AG09309 (cell line): ENCODE data around the gene POLR1E.

Experiments
- DNase-seq: peaks from one replicate; pipeline ENCODE4 v3.0.0-alpha.2; 2010; ENCODE audit warnings: low read depth
- H3K4me3 ChIP-seq: 2 replicates; pipeline ENCODE4 v1.5.1; 2011; ENCODE audit warnings: mild to moderate bottlenecking, low read depth, low read length, moderate library complexity; ENCODE audit not compliant: control insufficient read depth
- TF ChIP-seq, protein P1 (sequence below): IDR thresholded peaks from 2 replicates; pipeline ENCODE4 v1.5.1; 2011; ENCODE audit warnings: mild to moderate bottlenecking, low read depth, low read length, inconsistent platforms; ENCODE audit not compliant: insufficient read depth, control insufficient read depth; ENCODE audit errors: missing control alignments

The POLR1E gene

DNA sequence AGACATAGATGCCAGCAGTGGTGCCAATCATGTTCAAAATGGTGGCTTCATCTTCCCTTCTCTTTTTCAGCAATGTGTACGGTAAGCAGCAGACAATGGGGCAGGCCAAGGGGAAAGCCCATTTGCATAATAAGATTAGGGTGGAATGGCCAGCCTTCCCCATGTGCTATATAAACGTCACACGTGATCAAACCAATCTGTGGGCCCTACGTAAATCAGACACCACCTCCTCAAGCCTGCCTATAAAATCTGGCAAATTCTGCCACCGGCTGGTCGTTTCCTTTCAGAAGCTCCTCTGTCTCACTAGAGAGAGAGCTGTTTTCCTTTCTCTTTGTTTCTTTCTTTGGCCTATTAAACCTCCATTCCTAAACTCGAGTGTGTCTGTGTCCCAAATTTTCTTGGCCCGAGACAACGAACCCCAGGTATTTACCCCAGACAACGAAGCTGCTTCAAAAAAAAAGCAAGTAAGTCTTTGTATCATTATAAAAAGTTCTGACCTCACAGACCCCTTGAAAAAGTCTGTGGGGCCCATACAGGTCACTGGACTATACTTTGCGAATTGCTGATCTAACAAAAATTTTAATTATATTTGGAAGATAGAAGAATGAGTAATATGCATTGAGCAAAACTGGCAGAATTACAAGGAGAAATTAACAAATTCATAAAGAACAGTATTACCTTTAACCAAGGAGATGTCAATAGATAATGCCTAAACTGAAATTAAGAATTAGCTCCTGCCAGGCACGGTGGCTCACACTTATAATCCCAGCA, 35.7 kb upstream of the POLR1E start:
- DNase-seq, result no peak
- no peak overlapping the region for H3K4me3 ChIP-seq
- TF ChIP-seq, protein P1, sequence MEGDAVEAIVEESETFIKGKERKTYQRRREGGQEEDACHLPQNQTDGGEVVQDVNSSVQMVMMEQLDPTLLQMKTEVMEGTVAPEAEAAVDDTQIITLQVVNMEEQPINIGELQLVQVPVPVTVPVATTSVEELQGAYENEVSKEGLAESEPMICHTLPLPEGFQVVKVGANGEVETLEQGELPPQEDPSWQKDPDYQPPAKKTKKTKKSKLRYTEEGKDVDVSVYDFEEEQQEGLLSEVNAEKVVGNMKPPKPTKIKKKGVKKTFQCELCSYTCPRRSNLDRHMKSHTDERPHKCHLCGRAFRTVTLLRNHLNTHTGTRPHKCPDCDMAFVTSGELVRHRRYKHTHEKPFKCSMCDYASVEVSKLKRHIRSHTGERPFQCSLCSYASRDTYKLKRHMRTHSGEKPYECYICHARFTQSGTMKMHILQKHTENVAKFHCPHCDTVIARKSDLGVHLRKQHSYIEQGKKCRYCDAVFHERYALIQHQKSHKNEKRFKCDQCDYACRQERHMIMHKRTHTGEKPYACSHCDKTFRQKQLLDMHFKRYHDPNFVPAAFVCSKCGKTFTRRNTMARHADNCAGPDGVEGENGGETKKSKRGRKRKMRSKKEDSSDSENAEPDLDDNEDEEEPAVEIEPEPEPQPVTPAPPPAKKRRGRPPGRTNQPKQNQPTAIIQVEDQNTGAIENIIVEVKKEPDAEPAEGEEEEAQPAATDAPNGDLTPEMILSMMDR, result no peak

DNA sequence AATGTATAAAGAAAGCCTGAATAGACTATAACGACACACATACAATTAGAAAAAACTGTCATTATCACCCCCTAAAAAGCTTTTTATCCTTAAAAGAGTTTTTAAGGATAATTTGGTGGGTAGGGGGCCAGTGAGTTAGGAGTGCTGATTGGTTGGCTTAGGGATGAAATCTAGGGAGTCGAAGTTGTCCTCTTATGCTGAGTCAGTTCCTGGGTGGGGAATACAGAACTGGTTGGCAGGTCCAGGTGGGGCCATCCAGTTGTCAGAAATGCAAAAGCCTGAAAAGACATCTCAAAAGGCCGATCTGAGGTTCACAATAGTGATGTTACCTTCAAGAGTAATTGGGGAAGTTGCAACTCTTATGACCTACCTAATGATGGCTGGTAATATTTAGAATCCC, 34.1 kb upstream of the POLR1E start:
- no peak overlapping the region for H3K4me3 ChIP-seq
- no peak for DNase-seq
- TF ChIP-seq, protein P1, result no peak

DNA sequence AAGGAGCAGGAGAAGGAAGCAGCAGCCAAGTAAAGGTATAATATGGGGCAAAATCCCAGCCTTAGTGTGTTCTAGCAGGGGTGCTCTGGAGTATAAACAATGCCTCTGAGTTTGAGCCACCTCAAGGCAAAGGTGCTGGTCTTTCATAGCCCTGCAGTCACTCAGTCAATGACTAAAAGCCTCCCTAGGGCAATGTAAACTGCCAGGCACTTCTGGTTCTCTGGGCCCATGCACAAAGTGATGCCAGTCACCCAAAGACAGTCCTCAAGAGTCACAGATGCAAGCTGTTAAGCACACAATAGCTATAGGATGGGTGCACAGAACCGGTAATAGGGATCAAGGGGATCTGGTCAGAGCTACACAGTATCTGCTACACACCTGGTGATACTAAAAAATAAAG, 33.1 kb upstream of the POLR1E start:
- TF ChIP-seq, protein P1, result no peak
- no peak overlapping the region for H3K4me3 ChIP-seq
- DNase-seq, result no peak

DNA sequence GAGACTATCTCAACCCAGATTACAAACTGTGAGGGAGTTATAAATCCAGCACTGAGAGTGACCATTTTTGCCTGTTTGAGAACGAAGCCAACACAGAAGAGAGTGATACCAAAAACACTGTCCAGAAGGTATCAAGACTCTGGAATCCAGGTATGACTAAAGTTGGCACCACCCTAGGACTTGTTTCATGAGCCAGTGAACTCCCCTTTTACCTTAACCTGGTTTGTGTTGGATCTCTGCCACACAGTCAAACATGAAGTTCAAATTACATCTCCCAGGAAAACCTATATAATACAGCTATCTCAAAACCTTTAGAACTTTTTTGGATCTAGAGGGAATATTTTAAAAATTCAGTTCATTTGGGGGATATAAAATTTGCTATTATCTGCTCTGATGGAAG, 31.9 kb upstream of the POLR1E start:
- H3K4me3 ChIP-seq, result no peak overlapping the region
- DNase-seq, result no peak
- TF ChIP-seq, protein P1, result no peak

DNA sequence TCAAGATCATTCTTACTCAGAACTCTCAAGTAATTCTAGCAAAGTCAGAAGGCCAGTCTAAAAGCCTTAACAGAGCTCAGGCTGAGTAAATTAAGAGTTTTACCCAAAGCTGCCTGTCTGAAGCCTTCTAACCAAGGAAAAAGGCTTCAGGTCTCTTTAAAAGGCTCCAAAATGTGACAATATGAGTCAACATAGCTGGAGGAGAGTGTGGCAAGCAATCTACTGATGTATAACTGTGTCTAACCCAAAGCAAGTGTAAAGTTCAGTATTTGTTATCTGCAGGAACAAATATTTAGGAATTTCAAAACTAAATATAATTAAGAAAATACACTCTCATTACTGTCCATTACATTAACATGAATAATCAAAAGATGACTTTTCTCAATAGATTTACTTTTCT, 31.5 kb upstream of the POLR1E start:
- H3K4me3 ChIP-seq, result no peak overlapping the region
- no peak for DNase-seq
- TF ChIP-seq, protein P1, result no peak

DNA sequence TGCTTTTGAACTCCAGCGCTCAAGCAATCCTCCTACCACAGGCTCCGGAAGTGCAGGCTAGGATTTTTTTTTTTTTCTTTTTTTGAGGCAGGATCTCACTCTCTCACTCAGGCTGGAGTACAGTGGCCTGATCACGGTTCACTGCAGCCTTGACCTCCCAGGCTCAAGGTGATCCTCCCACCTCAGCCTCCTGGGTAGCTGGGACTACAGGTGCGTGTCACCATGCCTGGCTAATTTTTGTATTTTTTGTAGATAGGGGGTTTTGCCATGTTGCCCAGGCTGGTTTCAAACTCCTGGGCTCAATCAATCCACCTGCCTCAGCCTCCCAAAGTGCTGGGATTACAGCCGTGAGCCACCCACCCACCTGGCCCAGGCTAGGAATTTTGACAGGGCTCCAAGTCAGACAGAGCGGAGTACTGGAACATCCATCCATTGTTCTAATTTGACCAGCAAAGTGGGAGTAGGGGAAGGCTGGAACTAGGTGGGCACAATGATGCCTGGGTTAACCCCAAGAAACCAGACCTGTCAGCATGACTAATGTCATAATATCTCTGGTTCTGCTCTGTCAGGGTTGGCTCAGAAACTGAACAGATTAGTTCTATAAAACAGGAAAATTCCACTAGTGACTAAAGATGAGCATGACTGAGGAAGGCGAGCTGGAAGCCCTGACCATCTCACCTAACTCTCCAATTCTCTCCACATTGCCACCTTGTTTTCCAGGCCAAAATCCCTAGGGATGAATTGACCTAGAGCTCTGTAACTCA, 29.7 kb upstream of the POLR1E start:
- H3K4me3 ChIP-seq, result no peak overlapping the region
- TF ChIP-seq, protein P1, result no peak
- DNase-seq, result no peak

DNA sequence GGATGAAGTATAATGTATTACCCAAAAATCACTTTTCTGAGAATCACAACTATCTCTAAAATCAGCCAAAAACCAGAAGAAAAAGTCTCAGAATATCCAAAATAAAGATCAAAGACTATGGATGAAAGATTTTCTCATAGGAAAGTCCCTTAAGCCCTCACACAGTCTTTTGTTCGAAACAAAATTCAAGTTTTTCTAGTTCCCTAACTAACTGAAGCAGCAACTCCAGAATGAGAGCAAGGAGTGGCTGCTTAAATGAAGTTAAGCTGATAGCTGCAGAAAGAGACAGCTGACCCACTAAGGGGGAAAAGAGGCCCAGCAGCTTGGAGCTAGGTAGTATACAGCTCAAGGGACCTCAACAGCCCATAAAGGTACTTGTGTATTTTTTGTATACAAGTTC, 28.9 kb upstream of the POLR1E start:
- no peak for DNase-seq
- TF ChIP-seq, protein P1, result no peak
- H3K4me3 ChIP-seq, result no peak overlapping the region
